GM23338 (cell line): ENCODE results near the gene IGSF22. TPM values are rescaled to one million over a fixed set of nuclear protein-coding genes. Genes with fewer than 3 reads are reported as not detected.

Source experiments
- ATAC-seq: fragments of 200-7000 bp; cut with Tn5 transposase; 3 replicates; pipeline ENCODE4 v1.9.1; 2020
- DNase-seq: peaks from one replicate; pipeline ENCODE4 v3.0.0-alpha.2; 2015; ENCODE audit warnings: low spot score
- H2AFZ ChIP-seq: fragments of 200-600 bp; sonication (generic); 2 replicates; pipeline ENCODE4 v1.8.0; 2016; ENCODE audit warnings: antibody characterized with exemption, mild to moderate bottlenecking, moderate library complexity
- H3F3A ChIP-seq: fragments of 200-600 bp; sonication (generic); replicated peaks from 2 replicates; pipeline ENCODE4 v1.8.0; 2017; ENCODE audit warnings: antibody characterized with exemption, mixed run types, low read depth
- H3K27ac ChIP-seq: fragments of 200-600 bp; sonication (generic); 2 replicates; pipeline ENCODE4 v1.6.1; 2016; ENCODE audit warnings: low read depth
- H3K27me3 ChIP-seq: fragments of 200-600 bp; sonication (generic); 2 replicates; pipeline ENCODE4 v1.8.0; 2016; ENCODE audit warnings: mild to moderate bottlenecking, mixed run types, moderate library complexity; ENCODE audit not compliant: insufficient read depth
- H3K36me3 ChIP-seq: fragments of 200-600 bp; sonication (generic); 2 replicates; pipeline ENCODE4 v1.8.0; 2016; ENCODE audit warnings: mild to moderate bottlenecking; ENCODE audit not compliant: insufficient read depth
- H3K4me1 ChIP-seq: fragments of 200-600 bp; sonication (generic); 2 replicates; pipeline ENCODE4 v1.8.0; 2016; ENCODE audit warnings: mild to moderate bottlenecking, moderate library complexity; ENCODE audit not compliant: insufficient read depth
- H3K4me2 ChIP-seq: fragments of 200-600 bp; sonication (generic); 2 replicates; pipeline ENCODE4 v1.7.1; 2017; ENCODE audit warnings: mixed run types
- H3K4me3 ChIP-seq: fragments of 200-600 bp; sonication (generic); 2 replicates; pipeline ENCODE4 v1.6.1; 2016; ENCODE audit warnings: mixed run types
- H3K79me2 ChIP-seq: fragments of 200-600 bp; sonication (generic); replicated peaks from 2 replicates; pipeline ENCODE4 v1.8.0; 2017; ENCODE audit warnings: mild to moderate bottlenecking; ENCODE audit not compliant: insufficient read depth
- H3K9me2 ChIP-seq: fragments of 200-600 bp; sonication (generic); 2 replicates; pipeline ENCODE4 v1.8.0; 2017; ENCODE audit not compliant: insufficient read depth
- H4K20me1 ChIP-seq: fragments of 200-600 bp; sonication (generic); replicated peaks from 2 replicates; pipeline ENCODE4 v1.8.0; 2017; ENCODE audit warnings: mild to moderate bottlenecking; ENCODE audit not compliant: insufficient read depth
- H3K27ac Mint-ChIP-seq: 2 replicates; pipeline ENCODE4 v1.8.0; 2020; ENCODE audit warnings: inconsistent platforms, mild to moderate bottlenecking, moderate library complexity, mixed read lengths
- H3K27me3 Mint-ChIP-seq: 3 replicates; pipeline ENCODE4 v1.8.0; 2022; ENCODE audit warnings: low read depth, mild to moderate bottlenecking, moderate library complexity, mixed read lengths, inconsistent platforms; ENCODE audit not compliant: insufficient read depth, poor library complexity
- H3K36me3 Mint-ChIP-seq: 3 replicates; pipeline ENCODE4 v1.8.0; 2021; ENCODE audit warnings: low read depth, mild to moderate bottlenecking, inconsistent platforms, moderate library complexity, mixed read lengths
- H3K4me1 Mint-ChIP-seq: 3 replicates; pipeline ENCODE4 v1.8.0; 2020; ENCODE audit warnings: mild to moderate bottlenecking, inconsistent platforms, mixed read lengths
- H3K4me3 Mint-ChIP-seq: 3 replicates; pipeline ENCODE4 v1.8.0; 2021; ENCODE audit warnings: moderate library complexity, mild to moderate bottlenecking, inconsistent platforms, mixed read lengths
- H3K9me3 Mint-ChIP-seq: 3 replicates; pipeline ENCODE4 v1.8.0; 2020; ENCODE audit warnings: moderate library complexity, mild to moderate bottlenecking, inconsistent platforms, mixed read lengths
- CREB1 ChIP-seq: fragments of 250-450 bp; sonication (Bioruptor Pico); IDR thresholded peaks from 2 replicates; pipeline ENCODE4 v1.5.0; 2020; ENCODE audit warnings: low read depth, mild to moderate bottlenecking, moderate library complexity
- CTCF ChIP-seq, 2 experiments: fragments of 200-600 bp in 1 of 2; sonication (generic) in 1 of 2; conservative IDR thresholded peaks; 2 replicates each; pipeline versions ENCODE4 v1.5.1 to v1.6.1; 2016 to 2017; ENCODE audit warnings: antibody characterized with exemption in 2 of 2, low read depth in 2 of 2, mild to moderate bottlenecking in 2 of 2, moderate library complexity in 1 of 2
- EZH2 ChIP-seq: fragments of 200-600 bp; sonication (generic); IDR thresholded peaks from one replicate; pipeline ENCODE4 v1.8.0; 2017; ENCODE audit warnings: antibody characterized with exemption, mild to moderate bottlenecking, low read depth; ENCODE audit not compliant: unreplicated experiment
- EZH2phosphoT487 ChIP-seq: fragments of 200-600 bp; sonication (generic); IDR thresholded peaks from one replicate; pipeline ENCODE4 v1.8.1; 2018; ENCODE audit warnings: antibody characterized with exemption; ENCODE audit not compliant: unreplicated experiment
- JUNB ChIP-seq: IDR thresholded peaks from one replicate; pipeline ENCODE4 v1.6.1; 2016; ENCODE audit warnings: antibody characterized with exemption; ENCODE audit not compliant: unreplicated experiment
- NANOG ChIP-seq: IDR thresholded peaks from 2 replicates; pipeline ENCODE4 v1.6.1; 2016; ENCODE audit warnings: antibody characterized with exemption, borderline replicate concordance
- POLR2AphosphoS5 ChIP-seq: IDR thresholded peaks from 2 replicates; pipeline ENCODE4 v1.6.1; 2016; ENCODE audit warnings: antibody characterized with exemption, low read depth
- REST ChIP-seq: IDR thresholded peaks from one replicate; pipeline ENCODE4 v1.6.1; 2018; ENCODE audit warnings: antibody characterized with exemption; ENCODE audit not compliant: unreplicated experiment
- STAT1 ChIP-seq: IDR thresholded peaks from one replicate; pipeline ENCODE4 v1.6.1; 2016; ENCODE audit warnings: antibody characterized with exemption; ENCODE audit not compliant: unreplicated experiment
- ZNF114 ChIP-seq: fragments of 250-450 bp; sonication (Bioruptor Pico); IDR thresholded peaks from 2 replicates; pipeline ENCODE4 v1.5.0; 2020; ENCODE audit warnings: mild to moderate bottlenecking, moderate library complexity
- ZNF331 ChIP-seq: fragments of 250-450 bp; sonication (Bioruptor Pico); IDR thresholded peaks from 2 replicates; pipeline ENCODE4 v1.5.0; 2020; ENCODE audit warnings: low read depth, mild to moderate bottlenecking, moderate library complexity
- polyA plus RNA-seq: library from polyadenylated mRNA; unstranded; fragments of >200 nt; fragmentation: Nextera tagmentation; extraction: Ambion mirVana; gene quantifications from 2 replicates; pipeline ENCODE4 v1.2.1, GENCODE V29; 2016
- total RNA-seq: library from RNA; depleted of rRNA; stranded (reverse); fragments of >200 nt; shearing (Covaris generic); gene quantifications from 2 replicates; pipeline ENCODE4 v1.2.3, GENCODE V29; 2014
- TF ChIP-seq, protein P1 (sequence below): IDR thresholded peaks from 2 replicates; pipeline ENCODE4 v1.6.1; 2016; ENCODE audit warnings: antibody characterized with exemption

The IGSF22 gene
- total and polyA plus RNA-seq, 2 experiments from 2014 or later: 0.37 TPM; not detected in 1

- Histone ChIP-seq H4K20me1 (no peaks in the 10 kb centered on the region), H3K4me3 (no peak overlapping the region), H3K9me2 (no peaks in the 10 kb centered on the region), H3F3A (no peaks in the 10 kb centered on the region), H3K4me2 (no peak overlapping the region), H2AFZ (no peak overlapping the region), H3K36me3 (no peaks in the 10 kb centered on the region), H3K27ac (no peak overlapping the region), H3K4me1 (0 out of 2 replicates have a peak, but pooled peaks cover 4% of the 10 kb centered on the region), H3K27me3 (no peaks in the 10 kb centered on the region), H3K79me2 (no peaks in the 10 kb centered on the region)
- no peak for DNase-seq
- H3K27me3 Mint-ChIP-seq: peaks cover 3% of the 10 kb centered on the region
- H3K36me3 Mint-ChIP-seq: no peaks in the 10 kb centered on the region
- TF ChIP-seq NANOG (no peak), CREB1 (CRISPR knock-in tag) (no peak), REST (no peak), POLR2AphosphoS5 (no peak)
- TF ChIP-seq, protein P1, sequence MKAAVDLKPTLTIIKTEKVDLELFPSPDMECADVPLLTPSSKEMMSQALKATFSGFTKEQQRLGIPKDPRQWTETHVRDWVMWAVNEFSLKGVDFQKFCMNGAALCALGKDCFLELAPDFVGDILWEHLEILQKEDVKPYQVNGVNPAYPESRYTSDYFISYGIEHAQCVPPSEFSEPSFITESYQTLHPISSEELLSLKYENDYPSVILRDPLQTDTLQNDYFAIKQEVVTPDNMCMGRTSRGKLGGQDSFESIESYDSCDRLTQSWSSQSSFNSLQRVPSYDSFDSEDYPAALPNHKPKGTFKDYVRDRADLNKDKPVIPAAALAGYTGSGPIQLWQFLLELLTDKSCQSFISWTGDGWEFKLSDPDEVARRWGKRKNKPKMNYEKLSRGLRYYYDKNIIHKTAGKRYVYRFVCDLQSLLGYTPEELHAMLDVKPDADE: no peak
- H3K27ac Mint-ChIP-seq: no peak overlapping the region
- no peaks in the 10 kb centered on the region for H3K9me3 Mint-ChIP-seq
- H3K4me3 Mint-ChIP-seq: no peak overlapping the region
- H3K4me1 Mint-ChIP-seq: peaks cover 8% of the 10 kb centered on the region; the same call in 2 of the 3 replicates
- ATAC-seq: no peak
These were observed 28.3 kb upstream of the IGSF22 start for GRCh38 chr11:18754308-18754707.

- no peaks in the 10 kb centered on the region for H3K79me2 ChIP-seq
- no peaks in the 10 kb centered on the region for H4K20me1 ChIP-seq
- Mint-ChIP-seq H3K27me3 (peaks cover 3% of the 10 kb centered on the region), H3K4me3 (no peak overlapping the region), H3K9me3 (no peaks in the 10 kb centered on the region), H3K36me3 (no peaks in the 10 kb centered on the region), H3K27ac (no peak overlapping the region; the same call in 1 of the 2 replicates), H3K4me1 (peaks cover 20% of the 10 kb centered on the region; the same call in 2 of the 3 replicates)
- H3K4me1 ChIP-seq: 0 out of 2 replicates have a peak, but pooled peaks cover 4% of the 10 kb centered on the region
- no peaks in the 10 kb centered on the region for H3K27me3 ChIP-seq
- no peaks in the 10 kb centered on the region for H3K9me2 ChIP-seq
- H3K4me3 ChIP-seq: no peak overlapping the region
- ATAC-seq: no peak
- H2AFZ ChIP-seq: no peak overlapping the region
- no peak for DNase-seq
- no peak overlapping the region for H3K27ac ChIP-seq
- H3F3A ChIP-seq: no peaks in the 10 kb centered on the region
- H3K36me3 ChIP-seq: no peaks in the 10 kb centered on the region
- H3K4me2 ChIP-seq: no peak overlapping the region
- TF ChIP-seq REST (no peak), EZH2phosphoT487 (no peak), JUNB (no peak), CREB1 (CRISPR knock-in tag) (no peak), ZNF331 (CRISPR knock-in tag) (no peak), NANOG (no peak), STAT1 (no peak), CTCF (conservative IDR thresholded peaks at IDR 0.05; ENCODE audit: low read depth in 2 of 2) (no peak), EZH2 (no peak), ZNF114 (CRISPR knock-in tag) (no peak), POLR2AphosphoS5 (no peak)
- TF ChIP-seq, protein P1: no peak
These were observed 26.5 kb upstream of the IGSF22 start for GRCh38 chr11:18752502-18752901.
